ENCODE measurements around the gene ZCWPW1. TPM values are rescaled to one million over a fixed set of nuclear protein-coding genes. Genes with fewer than 3 reads are reported as not detected.

Gene ZCWPW1
- total RNA-seq, 1 experiment from 2014 or later: 3.4 TPM

GRCh38 chr7:100358027-100358856 lies 70.3 kb downstream of the ZCWPW1 start, which contains the start of gene PILRB:
TSS of gene PILRB (plus strand) at chr7:100358117. CDS start at chr7:100358303, 186 bp downstream.
- Mint-ChIP-seq H3K4me1 (ENCODE audit: low read depth, unreplicated experiment) (no peaks in the 10 kb centered on the region), H3K9me3 (ENCODE audit: unreplicated experiment) (no peaks in the 10 kb centered on the region), H3K27ac (ENCODE audit: unreplicated experiment) (no peak within 1 kb of the TSS), H3K4me3 (ENCODE audit: unreplicated experiment) (no peak within 1 kb of the TSS), H3K27me3 (ENCODE audit: insufficient read depth, unreplicated experiment) (no peaks in the 10 kb centered on the region), H3K36me3 (ENCODE audit: insufficient read depth, unreplicated experiment) (peaks cover 92% of the 10 kb centered on the region)
- POLR2A ChIA-PET: no interaction called here
- intact Hi-C loops (cut with micrococcal nuclease; ENCODE audit: unreplicated experiment): no loop called here
- TF ChIP-seq CTCF (IDR thresholded peaks at IDR 0.05; ENCODE audit: insufficient read depth in 1 of 2, low read depth in 1 of 2, low read length in 1 of 2, severe bottlenecking in 1 of 2, unreplicated experiment in 1 of 2): no peak
- H3K36me3 ChIP-seq (ENCODE audit: control insufficient read depth, insufficient read depth, low read length): peaks cover 4% of the 10 kb centered on the region; the same call in 1 of the 2 replicates
- H3K9me3 ChIP-seq: no peaks in the 10 kb centered on the region
- H3K4me1 ChIP-seq: no peaks in the 10 kb centered on the region
- DNase-seq: no peak
- H3K4me3 ChIP-seq (ENCODE audit: low read depth, low read length): no peak within 1 kb of the TSS
- CTCF ChIA-PET: interaction anchor here (0.6 to 0.7 kb wide), 2 partner anchors 70 to 1939 kb away, joined by 3 to 4 read pairs; partner anchors contain the start of gene ZCWPW1
- no peaks in the 10 kb centered on the region for H3K27me3 ChIP-seq (replicated peaks; ENCODE audit: control insufficient read depth, insufficient read depth, low read length)
- BruUV-seq (replicated peaks): no TSS peak

DNA sequence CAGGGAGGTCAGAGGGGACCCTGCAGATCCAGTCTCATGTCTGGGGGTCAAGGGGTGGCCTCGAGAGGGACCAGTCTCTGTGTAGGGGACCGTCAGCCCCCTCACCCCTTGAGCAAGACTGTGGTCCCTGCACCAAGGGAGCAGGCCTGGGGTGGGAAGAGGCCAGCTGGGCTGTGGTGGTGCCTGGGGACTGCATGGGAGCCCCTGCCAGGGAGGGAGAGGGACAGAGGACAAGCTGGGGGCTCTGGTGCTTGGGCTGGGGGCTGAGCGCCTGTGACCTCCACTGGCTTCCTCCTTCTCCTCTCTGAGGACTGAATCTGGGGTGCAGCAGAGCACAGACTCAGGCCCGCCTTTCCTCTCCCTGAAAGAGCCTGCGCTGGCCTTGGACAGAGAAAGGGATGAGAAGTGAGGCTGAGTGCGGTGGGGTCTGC lies 71.4 kb downstream of the ZCWPW1 start:
- no peak for DNase-seq
- no peaks in the 10 kb centered on the region for H3K27me3 ChIP-seq (replicated peaks; ENCODE audit: control insufficient read depth, insufficient read depth, low read length)
- TF ChIP-seq CTCF (IDR thresholded peaks at IDR 0.05; ENCODE audit: insufficient read depth in 1 of 2, low read depth in 1 of 2, low read length in 1 of 2, severe bottlenecking in 1 of 2, unreplicated experiment in 1 of 2): no peak
- ChIA-PET POLR2A (no interaction called here), CTCF (no interaction called here)
- H3K9me3 ChIP-seq: no peaks in the 10 kb centered on the region
- no peaks in the 10 kb centered on the region for H3K27me3 Mint-ChIP-seq (ENCODE audit: insufficient read depth, unreplicated experiment)
- no peak overlapping the region for H3K4me3 ChIP-seq (ENCODE audit: low read depth, low read length)
- no peaks in the 10 kb centered on the region for H3K4me1 Mint-ChIP-seq (ENCODE audit: low read depth, unreplicated experiment)
- peaks cover 4% of the 10 kb centered on the region; the same call in 1 of the 2 replicates for H3K36me3 ChIP-seq (ENCODE audit: control insufficient read depth, insufficient read depth, low read length)
- H3K4me3 Mint-ChIP-seq (ENCODE audit: unreplicated experiment): no peak overlapping the region
- H3K36me3 Mint-ChIP-seq (ENCODE audit: insufficient read depth, unreplicated experiment): peaks cover 93% of the 10 kb centered on the region
- no peaks in the 10 kb centered on the region for H3K9me3 Mint-ChIP-seq (ENCODE audit: unreplicated experiment)
- BruUV-seq (replicated peaks): no TSS peak
- intact Hi-C loops (cut with micrococcal nuclease; ENCODE audit: unreplicated experiment): no loop called here
- H3K27ac Mint-ChIP-seq (ENCODE audit: unreplicated experiment): no peak overlapping the region
- no peaks in the 10 kb centered on the region for H3K4me1 ChIP-seq

DNA sequence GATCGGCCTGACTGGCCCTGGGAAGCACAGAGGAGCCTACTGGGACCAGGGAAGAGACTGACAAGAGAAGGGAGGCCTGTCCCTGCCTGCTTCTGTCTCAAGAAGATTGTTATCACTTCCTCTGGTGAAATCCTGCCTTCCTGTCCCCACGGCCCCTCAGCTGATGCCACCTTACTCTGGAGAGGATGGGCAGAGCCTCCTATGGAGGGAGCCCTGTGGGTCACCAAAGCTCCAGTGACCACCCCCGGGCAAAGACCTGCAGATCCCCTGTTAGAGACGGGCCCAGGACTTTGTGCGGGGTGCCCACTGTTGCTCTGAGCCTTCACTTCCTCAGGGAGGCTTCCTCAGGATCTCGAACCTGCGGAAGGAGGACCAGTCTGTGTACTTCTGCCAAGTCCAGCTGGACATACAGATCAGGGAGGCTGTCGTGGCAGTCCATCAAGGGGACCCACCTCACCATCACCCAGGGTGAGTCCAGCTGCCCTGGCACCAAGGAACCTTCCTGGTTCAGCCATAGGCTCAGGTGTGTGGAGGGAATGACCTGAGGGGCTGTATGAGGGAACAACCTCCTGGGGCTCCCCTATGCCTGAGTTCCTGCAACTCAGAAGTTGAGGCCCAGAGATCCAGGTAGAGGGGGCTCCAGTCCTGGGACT lies 72.0 kb downstream of the ZCWPW1 start:
- H3K4me1 ChIP-seq: no peaks in the 10 kb centered on the region
- POLR2A ChIA-PET: no interaction called here
- Mint-ChIP-seq H3K36me3 (ENCODE audit: insufficient read depth, unreplicated experiment) (peaks cover 91% of the 10 kb centered on the region), H3K27ac (ENCODE audit: unreplicated experiment) (no peak overlapping the region), H3K9me3 (ENCODE audit: unreplicated experiment) (no peaks in the 10 kb centered on the region), H3K4me1 (ENCODE audit: low read depth, unreplicated experiment) (no peaks in the 10 kb centered on the region), H3K4me3 (ENCODE audit: unreplicated experiment) (no peak overlapping the region), H3K27me3 (ENCODE audit: insufficient read depth, unreplicated experiment) (no peaks in the 10 kb centered on the region)
- intact Hi-C loops (cut with micrococcal nuclease; ENCODE audit: unreplicated experiment): no loop called here
- no peak for TF ChIP-seq CTCF (IDR thresholded peaks at IDR 0.05; ENCODE audit: insufficient read depth in 1 of 2, low read depth in 1 of 2, low read length in 1 of 2, severe bottlenecking in 1 of 2, unreplicated experiment in 1 of 2)
- no TSS peak for BruUV-seq (replicated peaks)
- H3K27me3 ChIP-seq (replicated peaks; ENCODE audit: control insufficient read depth, insufficient read depth, low read length): no peaks in the 10 kb centered on the region
- H3K36me3 ChIP-seq (ENCODE audit: control insufficient read depth, insufficient read depth, low read length): peaks cover 4% of the 10 kb centered on the region; the same call in 1 of the 2 replicates
- CTCF ChIA-PET: no interaction called here
- no peak for DNase-seq
- H3K4me3 ChIP-seq (ENCODE audit: low read depth, low read length): no peak overlapping the region
- H3K9me3 ChIP-seq: no peaks in the 10 kb centered on the region
